Measurements from ENCODE around the gene RASAL1. TPM values are rescaled to one million over a fixed set of nuclear protein-coding genes. Genes with fewer than 3 reads are reported as not detected.

The RASAL1 gene
- polyA plus RNA-seq, 12 donors = 0.03 to 0.39 (median 0.09) TPM; not detected in 4

- DNase-seq = no peak
Measured at GRCh38 chr12:113162102-113163029, 26.8 kb upstream of the RASAL1 start.

- DNase-seq = no peak
Measured at GRCh38 chr12:113161415-113162016, 26.0 kb upstream of the RASAL1 start.

DNA sequence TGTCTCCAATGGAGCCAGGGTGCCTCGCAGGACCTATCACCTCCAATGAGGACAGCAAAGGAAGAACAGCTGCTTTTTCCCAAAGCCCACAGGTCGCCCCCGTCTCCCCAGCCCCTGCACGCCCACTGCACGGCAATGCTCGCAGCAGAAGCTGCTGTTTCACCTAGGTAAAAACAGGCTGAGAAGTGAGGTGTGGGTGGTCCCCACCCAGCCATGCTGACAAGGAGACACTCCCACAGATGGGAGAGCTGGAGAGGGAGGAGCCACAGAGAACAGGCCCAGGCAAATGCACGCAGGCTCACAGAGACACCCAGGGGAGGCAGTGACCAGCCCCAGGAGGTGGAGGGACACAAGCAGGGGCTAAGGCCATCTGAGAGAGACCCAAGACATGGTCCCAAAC, 24.4 kb upstream of the RASAL1 start:
- DNase-seq = no peak

DNA sequence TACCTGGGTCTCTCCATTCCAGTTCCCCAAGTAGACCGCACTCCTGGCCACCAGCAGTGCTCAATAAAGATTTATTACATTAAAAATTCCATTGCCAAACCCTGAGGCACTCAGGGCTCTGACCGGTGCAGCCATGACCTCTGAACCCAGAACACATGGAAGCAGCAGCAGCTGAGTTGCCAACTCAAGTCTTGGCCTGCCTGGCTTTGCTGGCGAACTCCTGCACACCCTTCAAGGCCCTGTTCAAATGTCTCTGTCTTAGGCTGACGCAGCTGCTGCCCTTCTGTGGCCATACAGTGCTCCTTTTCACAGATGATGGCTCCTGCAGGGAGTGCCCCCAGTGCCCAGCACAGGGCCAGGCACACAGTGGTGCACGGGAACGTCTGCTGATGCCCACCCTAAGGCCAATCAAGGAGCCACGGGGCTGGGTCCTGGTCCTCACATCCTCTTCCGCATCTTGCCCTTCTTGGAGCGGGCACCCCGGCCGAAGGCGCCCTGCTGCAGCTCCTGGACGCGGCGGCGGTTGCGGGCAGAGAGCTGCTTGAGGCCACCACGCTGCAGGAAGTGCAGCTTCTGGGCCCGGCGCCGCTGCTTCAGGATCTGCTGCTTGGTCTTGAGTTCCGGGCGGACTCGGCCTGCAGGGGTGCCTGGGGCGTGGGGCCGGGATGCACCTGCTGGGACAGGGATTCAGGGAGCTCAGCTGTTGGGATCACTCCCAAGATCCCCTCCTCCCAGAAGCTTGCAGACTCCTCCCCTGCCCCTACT, 23.1 kb upstream of the RASAL1 start:
- no peak for DNase-seq

DNA sequence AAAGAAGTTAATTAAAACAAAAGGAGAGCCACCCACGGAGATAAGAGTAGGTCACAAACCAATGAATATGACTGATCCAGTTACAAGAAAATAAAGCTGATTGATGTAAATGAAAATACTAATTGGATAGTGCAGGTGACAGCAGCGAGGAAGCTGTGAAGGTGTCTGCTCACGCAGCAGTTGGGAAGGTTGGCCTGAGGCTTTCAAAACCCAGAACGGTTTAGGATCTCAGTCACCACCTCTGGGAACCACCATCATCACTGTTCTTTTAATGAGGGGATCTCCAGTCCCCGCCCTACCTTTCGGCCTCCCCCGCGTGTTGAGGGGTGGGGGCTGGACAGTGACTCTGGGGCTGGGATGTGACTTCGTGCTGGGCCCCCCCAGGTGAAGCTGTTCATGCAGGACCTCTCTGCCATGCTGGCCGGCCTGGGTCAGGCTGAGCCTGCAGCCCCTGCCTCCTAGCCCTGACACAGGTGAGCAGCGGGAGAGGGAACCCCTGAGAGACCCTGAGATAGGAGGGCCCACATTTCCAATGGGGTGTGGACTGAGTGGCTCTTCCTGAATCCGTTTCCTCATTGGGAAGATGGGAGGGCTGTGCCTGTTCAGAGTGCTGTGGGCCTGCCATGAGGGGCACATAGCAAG, 21.8 kb upstream of the RASAL1 start:
- DNase-seq = no peak

DNA sequence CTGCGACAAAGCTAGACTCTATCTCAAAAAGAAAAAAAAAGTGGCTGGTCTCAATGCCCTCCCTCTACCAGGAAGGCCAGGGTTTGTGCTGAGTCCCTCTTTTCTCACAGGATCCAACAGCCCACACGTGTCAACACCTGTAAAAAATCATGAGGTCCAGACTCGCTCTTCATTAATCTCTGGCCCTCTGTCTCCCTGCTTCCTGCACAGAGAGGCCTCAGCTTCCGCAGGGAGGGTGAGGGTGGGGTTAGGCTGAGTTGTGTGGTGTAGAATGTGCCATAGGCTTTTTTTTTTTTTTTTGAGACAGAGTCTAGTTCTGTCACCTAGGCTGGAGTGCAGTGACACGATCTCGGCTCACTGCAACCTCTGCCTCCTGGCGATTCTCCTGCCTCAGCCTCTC, 20.1 kb upstream of the RASAL1 start:
- no peak for DNase-seq

GRCh38 chr12:113155060-113155459, 19.5 kb upstream of the RASAL1 start:
- no peak for DNase-seq

GRCh38 chr12:113154351-113154973, 18.9 kb upstream of the RASAL1 start:
- DNase-seq = no peak

DNA sequence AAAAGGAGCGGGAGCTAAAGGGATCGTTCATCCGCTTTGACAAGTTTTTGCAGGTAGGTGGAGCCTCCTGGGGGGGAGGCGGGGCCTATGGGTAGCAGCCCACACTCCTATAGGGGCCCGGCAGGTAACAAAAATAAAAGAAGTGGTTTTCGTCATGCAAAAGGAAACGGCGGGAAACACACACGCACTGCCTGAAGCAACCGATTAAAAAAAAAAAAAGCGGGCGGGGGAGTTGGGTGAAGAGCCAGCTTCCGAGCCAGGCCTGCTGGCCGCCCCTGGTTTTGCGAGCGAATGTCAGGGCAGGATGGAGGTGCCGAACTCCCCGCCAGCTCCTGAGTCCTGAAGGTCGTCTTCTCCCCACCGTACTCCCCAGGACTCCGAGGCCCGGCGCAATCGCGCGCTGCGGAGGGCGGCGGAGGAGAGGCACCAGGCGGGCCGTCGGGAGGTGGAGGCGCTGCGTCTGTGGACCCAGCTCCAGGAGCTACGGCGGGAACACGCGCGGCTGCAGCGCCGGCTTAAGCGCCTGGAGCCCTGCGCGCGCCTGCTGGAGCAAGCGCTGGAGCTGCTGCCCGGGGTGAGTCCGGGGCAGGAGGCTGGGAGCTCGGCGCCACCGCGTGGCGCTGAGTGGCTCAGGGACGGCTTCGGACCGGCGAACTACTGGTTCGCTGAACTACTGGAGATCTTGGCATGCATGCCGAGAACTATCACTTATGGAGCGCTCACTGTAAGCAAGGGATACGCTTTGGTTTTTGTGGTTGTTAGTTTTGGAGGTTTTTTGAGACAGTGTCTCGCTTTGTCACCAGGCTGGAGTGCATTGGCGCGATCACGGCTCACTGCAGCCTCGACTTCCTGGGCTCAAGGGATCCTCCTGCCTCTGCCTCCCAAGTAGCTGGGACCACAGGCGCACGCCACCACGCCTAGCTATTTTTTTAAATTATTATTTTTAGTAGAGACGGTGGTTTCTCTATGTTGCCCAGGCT, 17.6 kb upstream of the RASAL1 start:
- DNase-seq = peak; percentile 68

- DNase-seq = no peak
Measured at GRCh38 chr12:113152196-113152834, 16.8 kb upstream of the RASAL1 start.

- no peak for DNase-seq
Measured at GRCh38 chr12:113151655-113152054, 16.1 kb upstream of the RASAL1 start.

- peak; percentile 58 for DNase-seq
Measured at GRCh38 chr12:113149361-113150150, 14.0 kb upstream of the RASAL1 start, which contains the start of gene CFAP73. Gene CFAP73 (plus strand): TSS chr12:113149724. CDS start chr12:113149858, 134 bp downstream.

DNA sequence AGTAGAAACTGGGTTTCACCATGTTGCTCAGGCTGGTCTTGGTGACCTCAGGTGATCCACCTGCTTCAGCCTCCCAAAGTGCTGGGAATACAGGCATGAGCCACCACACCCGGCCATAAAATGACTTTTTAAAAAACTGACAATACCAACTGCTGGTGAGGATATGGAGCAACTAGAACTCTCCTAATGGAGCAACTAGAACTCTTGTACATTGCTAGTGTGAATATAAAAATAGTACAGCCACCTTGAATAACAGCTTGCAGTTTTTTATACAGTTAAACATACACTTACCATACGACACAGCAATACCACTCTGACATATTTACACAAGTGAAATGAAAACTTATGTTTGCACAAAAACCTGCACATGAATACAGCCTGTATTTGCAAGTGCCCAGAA, 11.4 kb upstream of the RASAL1 start:
- DNase-seq = no peak

GRCh38 chr12:113145720-113146551, 10.4 kb upstream of the RASAL1 start:
- no peak for DNase-seq

DNA sequence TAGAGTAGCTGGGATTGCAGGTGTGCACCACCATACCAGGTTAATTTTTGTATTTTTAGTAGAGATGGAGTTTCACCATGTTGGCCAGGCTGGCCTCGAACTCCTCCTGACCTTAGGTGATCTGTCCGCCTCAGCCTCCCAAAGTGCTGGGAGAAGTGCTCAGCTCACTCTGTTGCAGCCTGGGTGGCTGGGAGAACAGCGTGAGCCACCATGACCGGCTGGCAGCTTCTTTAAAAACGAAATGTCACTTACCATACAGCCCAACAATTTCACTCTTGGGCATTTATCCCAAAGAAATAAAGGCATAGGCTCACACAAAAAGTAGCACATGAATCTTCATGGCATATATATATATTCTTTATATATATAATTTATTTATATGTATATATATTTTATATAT, 9.2 kb upstream of the RASAL1 start:
- DNase-seq = no peak

- no peak for DNase-seq
Measured at GRCh38 chr12:113143959-113144358, 8.4 kb upstream of the RASAL1 start.

DNA sequence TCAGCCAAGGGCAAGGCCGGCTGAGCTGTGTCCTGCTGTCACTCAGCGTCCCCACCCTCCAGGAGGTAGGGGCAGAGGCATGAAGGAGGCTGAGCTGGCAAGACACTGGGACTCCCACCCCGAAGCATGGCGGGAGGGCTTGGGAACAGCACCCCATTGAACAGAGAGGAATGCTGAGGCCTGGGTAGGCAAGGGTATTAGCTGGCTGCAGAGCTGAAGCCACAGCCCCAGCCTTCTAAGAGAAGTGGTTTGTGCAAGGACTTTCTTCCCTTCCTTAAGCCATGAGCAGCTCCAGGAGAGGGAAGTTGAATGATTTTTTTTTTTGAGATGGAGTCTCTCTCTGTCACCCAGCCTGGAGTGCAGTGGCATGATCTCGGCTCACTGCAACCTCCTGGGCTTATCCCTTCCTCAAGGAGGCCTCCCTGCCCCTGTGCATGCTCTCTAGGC, 7.3 kb upstream of the RASAL1 start:
- DNase-seq = no peak

Measured in muscle of arm (tissue), 12 donors.